HepG2 (cell line): ENCODE results near the gene ARHGEF1. TPM values are rescaled to one million over a fixed set of nuclear protein-coding genes. Genes with fewer than 3 reads are reported as not detected.

Source experiments
- CREM ChIP-seq, 2 experiments: sonication (generic) in 1 of 2; formaldehyde crosslinking in 1 of 2; IDR thresholded peaks; 2 replicates each; pipeline versions ENCODE4 v1.4.0 to v1.6.1; 2016 to 2020; ENCODE audit warnings: antibody characterized with exemption in 1 of 2, mild to moderate bottlenecking in 1 of 2, missing genetic modification reagents in 1 of 2
- HDAC1 ChIP-seq: sonication (generic); formaldehyde crosslinking; IDR thresholded peaks from 2 replicates; pipeline ENCODE4 v1.5.1; 2020; ENCODE audit warnings: mild to moderate bottlenecking, missing genetic modification reagents
- HNF4A ChIP-seq: sonication (generic); formaldehyde crosslinking; IDR thresholded peaks from 2 replicates; pipeline ENCODE4 v1.4.0; 2020; ENCODE audit warnings: missing genetic modification reagents
- MED1 ChIP-seq: sonication (generic); formaldehyde crosslinking; IDR thresholded peaks from 2 replicates; pipeline ENCODE4 v1.4.0; 2020; ENCODE audit warnings: missing genetic modification reagents
- MEIS2 ChIP-seq: sonication (generic); formaldehyde crosslinking; IDR thresholded peaks from 2 replicates; pipeline ENCODE4 v1.9.0; 2021; ENCODE audit warnings: mild to moderate bottlenecking, missing genetic modification reagents
- NFKB2 ChIP-seq: sonication (generic); formaldehyde crosslinking; IDR thresholded peaks from 2 replicates; pipeline ENCODE4 v1.4.0; 2020; ENCODE audit warnings: missing genetic modification reagents, borderline replicate concordance
- RFX3 ChIP-seq: IDR thresholded peaks from 2 replicates; pipeline ENCODE4 v1.6.1; 2016; ENCODE audit warnings: missing biosample characterization, missing genetic modification reagents
- RXRB ChIP-seq: IDR thresholded peaks from 2 replicates; pipeline ENCODE4 v1.6.1; 2016; ENCODE audit warnings: borderline replicate concordance, missing genetic modification reagents, missing compliant biosample characterization
- TARDBP ChIP-seq: sonication (generic); formaldehyde crosslinking; IDR thresholded peaks from 2 replicates; pipeline ENCODE4 v1.8.0; 2022; ENCODE audit warnings: mild to moderate bottlenecking, missing genetic modification reagents
- ZBTB38 ChIP-seq: sonication (generic); formaldehyde crosslinking; IDR thresholded peaks from 2 replicates; pipeline ENCODE4 v1.5.1; 2020; ENCODE audit warnings: mild to moderate bottlenecking, missing genetic modification reagents
- ZNF335 ChIP-seq: sonication (generic); formaldehyde crosslinking; IDR thresholded peaks from 2 replicates; pipeline ENCODE4 v1.4.0; 2020; ENCODE audit warnings: missing genetic modification reagents
- ZNF460 ChIP-seq: sonication (generic); formaldehyde crosslinking; IDR thresholded peaks from 2 replicates; pipeline ENCODE4 v1.5.1; 2020; ENCODE audit warnings: missing genetic modification reagents, mild to moderate bottlenecking, borderline replicate concordance
- ZNF652 ChIP-seq: IDR thresholded peaks from 2 replicates; pipeline ENCODE4 v1.6.1; 2016; ENCODE audit warnings: low read depth, borderline replicate concordance
- ZNF772 ChIP-seq: sonication (generic); formaldehyde crosslinking; IDR thresholded peaks from 2 replicates; pipeline ENCODE4 v1.5.0; 2020; ENCODE audit warnings: mild to moderate bottlenecking, missing genetic modification reagents
- polyA plus RNA-seq, 8 experiments: library from polyadenylated mRNA; depleted of rRNA in 3 of 8; stranded (reverse) in 7 of 8; unstranded in 1 of 8; fragments of >200 nt; fragmentation: Illumina TruSeq in 4 of 8; extraction: Trizol in 4 of 8; gene quantifications; 2 replicates each; pipeline versions ENCODE4 v1.2.1 to v1.2.3, GENCODE V29; 2011 to 2016; ENCODE audit warnings: low read depth in 4 of 8, missing spikeins in 1 of 8, mixed read lengths in 1 of 8; ENCODE audit not compliant: insufficient read depth in 1 of 8
- total RNA-seq, 5 experiments: library from RNA; depleted of rRNA; stranded (reverse); fragments of >200 nt; fragmentation: Illumina TruSeq; extraction: Trizol; gene quantifications; 2 replicates each; pipeline ENCODE4 v1.2.3, GENCODE V29; 2016; ENCODE audit warnings: low read depth in 1 of 5
- TF ChIP-seq, protein P1 (sequence below), 2 experiments: sonication (generic) in 1 of 2; formaldehyde crosslinking in 1 of 2; IDR thresholded peaks; 2 replicates each; pipeline versions ENCODE4 v1.6.1 to v1.9.0; 2014 to 2022; ENCODE audit warnings: antibody characterized with exemption in 1 of 2, borderline replicate concordance in 1 of 2, inconsistent platforms in 1 of 2, low read depth in 1 of 2, missing genetic modification reagents in 1 of 2
- TF ChIP-seq, protein P2 (sequence below): sonication (generic); formaldehyde crosslinking; IDR thresholded peaks from 2 replicates; pipeline ENCODE4 v1.5.1; 2020; ENCODE audit warnings: missing genetic modification reagents, mild to moderate bottlenecking, borderline replicate concordance
- TF ChIP-seq, protein P3 (sequence below): sonication (generic); formaldehyde crosslinking; IDR thresholded peaks from 2 replicates; pipeline ENCODE4 v1.4.0; 2020; ENCODE audit warnings: missing genetic modification reagents

Gene ARHGEF1
- total and polyA plus RNA-seq, 2 of the 13 experiments (the other 11 are each of a cell fraction or from before 2014, with no cell fraction given), result 33.7 to 34.7 TPM

DNA sequence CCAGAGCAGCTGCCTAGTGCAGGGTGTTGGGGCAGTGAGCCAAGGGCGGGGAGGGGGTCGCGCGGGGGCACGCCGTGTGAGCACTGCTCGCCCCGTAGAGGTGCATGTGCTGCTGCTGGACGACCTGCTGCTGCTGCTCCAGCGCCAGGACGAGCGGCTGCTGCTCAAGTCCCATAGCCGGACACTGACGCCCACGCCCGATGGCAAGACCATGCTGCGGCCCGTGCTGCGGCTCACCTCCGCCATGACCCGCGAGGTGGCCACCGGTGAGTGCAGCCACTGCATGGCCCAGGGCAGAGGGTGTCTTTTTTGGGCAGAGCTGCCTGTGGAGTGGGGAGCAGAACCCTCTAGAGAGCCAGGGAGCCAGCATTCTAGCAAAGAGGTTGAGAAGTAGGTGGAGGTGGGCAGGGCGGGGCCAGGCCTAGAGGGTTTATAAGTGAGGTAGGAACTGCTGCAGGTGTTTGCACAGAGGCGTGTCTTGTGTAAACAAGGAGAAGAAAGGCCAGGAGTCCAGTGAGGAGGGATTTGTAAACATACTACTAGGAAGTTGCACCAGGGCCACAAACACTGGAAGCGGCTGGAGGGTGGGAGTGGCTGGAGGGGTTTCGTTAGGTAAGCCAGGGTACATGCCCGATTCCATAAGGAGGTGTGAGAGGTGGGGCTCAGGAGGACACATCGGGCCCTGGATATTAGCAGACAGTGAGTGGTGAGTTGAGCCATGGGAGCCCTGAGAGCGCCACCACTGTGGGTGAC lies 21.3 kb downstream of the ARHGEF1 start (continued):
- TF ChIP-seq, protein P1, sequence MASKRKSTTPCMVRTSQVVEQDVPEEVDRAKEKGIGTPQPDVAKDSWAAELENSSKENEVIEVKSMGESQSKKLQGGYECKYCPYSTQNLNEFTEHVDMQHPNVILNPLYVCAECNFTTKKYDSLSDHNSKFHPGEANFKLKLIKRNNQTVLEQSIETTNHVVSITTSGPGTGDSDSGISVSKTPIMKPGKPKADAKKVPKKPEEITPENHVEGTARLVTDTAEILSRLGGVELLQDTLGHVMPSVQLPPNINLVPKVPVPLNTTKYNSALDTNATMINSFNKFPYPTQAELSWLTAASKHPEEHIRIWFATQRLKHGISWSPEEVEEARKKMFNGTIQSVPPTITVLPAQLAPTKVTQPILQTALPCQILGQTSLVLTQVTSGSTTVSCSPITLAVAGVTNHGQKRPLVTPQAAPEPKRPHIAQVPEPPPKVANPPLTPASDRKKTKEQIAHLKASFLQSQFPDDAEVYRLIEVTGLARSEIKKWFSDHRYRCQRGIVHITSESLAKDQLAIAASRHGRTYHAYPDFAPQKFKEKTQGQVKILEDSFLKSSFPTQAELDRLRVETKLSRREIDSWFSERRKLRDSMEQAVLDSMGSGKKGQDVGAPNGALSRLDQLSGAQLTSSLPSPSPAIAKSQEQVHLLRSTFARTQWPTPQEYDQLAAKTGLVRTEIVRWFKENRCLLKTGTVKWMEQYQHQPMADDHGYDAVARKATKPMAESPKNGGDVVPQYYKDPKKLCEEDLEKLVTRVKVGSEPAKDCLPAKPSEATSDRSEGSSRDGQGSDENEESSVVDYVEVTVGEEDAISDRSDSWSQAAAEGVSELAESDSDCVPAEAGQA (IDR thresholded peaks at IDR 0.05; ENCODE audit: low read depth), result 0 out of 2 replicates have a peak, but pooled peaks have one; percentile 45
- TF ChIP-seq, protein P1 (CRISPR knock-in tag; IDR thresholded peaks at IDR 0.05; ENCODE audit: borderline replicate concordance), result no peak
- TF ChIP-seq NFKB2 (CRISPR knock-in tag) (no peak), ZNF772 (CRISPR knock-in tag) (peak; percentile 54; the same call in 1 of the 2 replicates), HNF4A (CRISPR knock-in tag) (peak; percentile 80), MEIS2 (CRISPR knock-in tag) (peak; percentile 29; the same call in 1 of the 2 replicates), RFX3 (no peak), ZNF652 (CRISPR knock-in tag) (no peak), ZNF335 (CRISPR knock-in tag) (peak; percentile 56; the same call in 1 of the 2 replicates), ZBTB38 (CRISPR knock-in tag) (no peak), HDAC1 (CRISPR knock-in tag) (peak; percentile 60; the same call in 1 of the 2 replicates), RXRB (peak; percentile 58; the same call in 1 of the 2 replicates), MED1 (CRISPR knock-in tag) (peak; percentile 57; the same call in 1 of the 2 replicates), ZNF460 (no peak), TARDBP (CRISPR knock-in tag) (peak; percentile 63; the same call in 1 of the 2 replicates), CREM (IDR thresholded peaks at IDR 0.05) (peak; percentile 70), CREM (CRISPR knock-in tag; IDR thresholded peaks at IDR 0.05) (no peak)
- TF ChIP-seq, protein P2, sequence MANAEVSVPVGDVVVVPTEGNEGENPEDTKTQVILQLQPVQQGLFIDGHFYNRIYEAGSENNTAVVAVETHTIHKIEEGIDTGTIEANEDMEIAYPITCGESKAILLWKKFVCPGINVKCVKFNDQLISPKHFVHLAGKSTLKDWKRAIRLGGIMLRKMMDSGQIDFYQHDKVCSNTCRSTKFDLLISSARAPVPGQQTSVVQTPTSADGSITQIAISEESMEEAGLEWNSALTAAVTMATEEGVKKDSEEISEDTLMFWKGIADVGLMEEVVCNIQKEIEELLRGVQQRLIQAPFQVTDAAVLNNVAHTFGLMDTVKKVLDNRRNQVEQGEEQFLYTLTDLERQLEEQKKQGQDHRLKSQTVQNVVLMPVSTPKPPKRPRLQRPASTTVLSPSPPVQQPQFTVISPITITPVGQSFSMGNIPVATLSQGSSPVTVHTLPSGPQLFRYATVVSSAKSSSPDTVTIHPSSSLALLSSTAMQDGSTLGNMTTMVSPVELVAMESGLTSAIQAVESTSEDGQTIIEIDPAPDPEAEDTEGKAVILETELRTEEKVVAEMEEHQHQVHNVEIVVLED (CRISPR knock-in tag), result peak; percentile 31; the same call in 1 of the 2 replicates
- TF ChIP-seq, protein P3, sequence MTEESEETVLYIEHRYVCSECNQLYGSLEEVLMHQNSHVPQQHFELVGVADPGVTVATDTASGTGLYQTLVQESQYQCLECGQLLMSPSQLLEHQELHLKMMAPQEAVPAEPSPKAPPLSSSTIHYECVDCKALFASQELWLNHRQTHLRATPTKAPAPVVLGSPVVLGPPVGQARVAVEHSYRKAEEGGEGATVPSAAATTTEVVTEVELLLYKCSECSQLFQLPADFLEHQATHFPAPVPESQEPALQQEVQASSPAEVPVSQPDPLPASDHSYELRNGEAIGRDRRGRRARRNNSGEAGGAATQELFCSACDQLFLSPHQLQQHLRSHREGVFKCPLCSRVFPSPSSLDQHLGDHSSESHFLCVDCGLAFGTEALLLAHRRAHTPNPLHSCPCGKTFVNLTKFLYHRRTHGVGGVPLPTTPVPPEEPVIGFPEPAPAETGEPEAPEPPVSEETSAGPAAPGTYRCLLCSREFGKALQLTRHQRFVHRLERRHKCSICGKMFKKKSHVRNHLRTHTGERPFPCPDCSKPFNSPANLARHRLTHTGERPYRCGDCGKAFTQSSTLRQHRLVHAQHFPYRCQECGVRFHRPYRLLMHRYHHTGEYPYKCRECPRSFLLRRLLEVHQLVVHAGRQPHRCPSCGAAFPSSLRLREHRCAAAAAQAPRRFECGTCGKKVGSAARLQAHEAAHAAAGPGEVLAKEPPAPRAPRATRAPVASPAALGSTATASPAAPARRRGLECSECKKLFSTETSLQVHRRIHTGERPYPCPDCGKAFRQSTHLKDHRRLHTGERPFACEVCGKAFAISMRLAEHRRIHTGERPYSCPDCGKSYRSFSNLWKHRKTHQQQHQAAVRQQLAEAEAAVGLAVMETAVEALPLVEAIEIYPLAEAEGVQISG (CRISPR knock-in tag), result peak; percentile 83
